Body of pancreas (tissue), 4 donors: Measurements from ENCODE around the gene AHCYL2.

ENCODE experiments used
- CTCF ChIP-seq, 7 experiments: fragments of 450-650 bp in 4 of 7; fragments of 200-600 bp in 3 of 7; sonication (generic) in 3 of 7; IDR thresholded peaks; one replicate each; pipeline ENCODE4 v1.5.1; 2016 to 2019; ENCODE audit warnings: antibody characterized with exemption in 7 of 7
- POLR2A ChIP-seq, 3 donors: fragments of 450-650 bp; IDR thresholded peaks; one replicate each; pipeline ENCODE4 v1.6.1; 2016; ENCODE audit warnings: antibody characterized with exemption in 3 of 3, mild to moderate bottlenecking in 2 of 3

GRCh38 chr7:129466796-129467195 lies 242.0 kb downstream of the AHCYL2 start:
- TF ChIP-seq CTCF (IDR thresholded peaks at IDR 0.05) (no peak), POLR2A (IDR thresholded peaks at IDR 0.05) (no peak)
